Measurements from ENCODE around the gene RNF207.
A peak's percentile ranks its signal among the peaks of the same experiment; 100 is the strongest.

RNF207 gene

GRCh38 chr1:6237093-6237492 is 31.2 kb downstream of the RNF207 start:
- DNase-seq, result no peak

GRCh38 chr1:6239213-6239752 is 33.4 kb downstream of the RNF207 start:
- no peak for DNase-seq

GRCh38 chr1:6239950-6240768 is 34.2 kb downstream of the RNF207 start:
- DNase-seq, result no peak

- DNase-seq, result no peak
Measured at GRCh38 chr1:6241107-6241886, 35.4 kb downstream of the RNF207 start.

GRCh38 chr1:6241887-6242740 is 36.2 kb downstream of the RNF207 start:
- DNase-seq, result no peak

GRCh38 chr1:6243053-6243834 is 37.3 kb downstream of the RNF207 start:
- DNase-seq, result no peak

- DNase-seq, result no peak
Measured at GRCh38 chr1:6243993-6244392, 38.1 kb downstream of the RNF207 start, which contains the start of gene HES3. TSS of gene HES3 (plus strand) at chr1:6244179. CDS start at chr1:6244366, 187 bp downstream.

GRCh38 chr1:6244401-6245049 is 38.6 kb downstream of the RNF207 start:
- no peak for DNase-seq

- peak; percentile 82 for DNase-seq
Measured at GRCh38 chr1:6245086-6245868, 39.4 kb downstream of the RNF207 start.

GRCh38 chr1:6245869-6246496 is 40.1 kb downstream of the RNF207 start:
- peak; percentile 44 for DNase-seq

GRCh38 chr1:6246497-6247467 is 40.9 kb downstream of the RNF207 start:
- peak; percentile 80 for DNase-seq

GRCh38 chr1:6247651-6248050 is 41.7 kb downstream of the RNF207 start:
- no peak for DNase-seq

- no peak for DNase-seq
Measured at GRCh38 chr1:6248161-6248776, 42.4 kb downstream of the RNF207 start.

GRCh38 chr1:6248932-6249738 is 43.2 kb downstream of the RNF207 start:
- no peak for DNase-seq

- DNase-seq, result no peak
Measured at GRCh38 chr1:6249739-6250689, 44.1 kb downstream of the RNF207 start.

- no peak for DNase-seq
Measured at GRCh38 chr1:6251233-6251632, 45.3 kb downstream of the RNF207 start.
